HepG2 (cell line): ENCODE data around the gene SPI1. TPM values are rescaled to one million over a fixed set of nuclear protein-coding genes. Genes with fewer than 3 reads are reported as not detected.
A peak's percentile ranks its signal among the peaks of the same experiment; 100 is the strongest.

Experiments
- ATAC-seq: fragments of 200-7000 bp; cut with Tn5 transposase; 3 replicates; pipeline ENCODE4 v1.9.1; 2020; ENCODE audit warnings: mild to moderate bottlenecking, moderate library complexity
- BruUV-seq: library from RNA; stranded (reverse); fragments of 400-500 nt; replicated peaks from 2 replicates; lab custom pipeline; 2021; lab: Mats Ljungman, UMichigan
- CTCF ChIA-PET: fragments of 300-600 bp; formaldehyde crosslinking; extraction: SDS; loops from one replicate; lab custom pipeline; 2021; ENCODE audit warnings: low total read pairs, inconsistent platforms, low intra/inter-chr PET ratio; lab: Yijun Ruan, JAX
- POLR2A ChIA-PET: fragments of 350-600 bp; sonication (Branson Sonifier 250); formaldehyde crosslinking; loops from one replicate; lab custom pipeline; 2020; ENCODE audit warnings: antibody characterized with exemption, inconsistent platforms; lab: Yijun Ruan, JAX
- DNase-seq: peaks from one replicate; pipeline ENCODE4 v3.0.0-alpha.2; 2015; ENCODE audit warnings: low spot score
- FAIRE-seq: peaks from 3 replicates; lab custom pipeline; 2011; peaks lifted over from hg19 to GRCh38; lab: Jason Lieb, UNC
- H2AFZ ChIP-seq: one replicate; pipeline ENCODE4 v1.6.1; 2011; ENCODE audit warnings: low read length, inconsistent platforms
- H3K27ac ChIP-seq: fragments of 300-600 bp; 3 replicates; pipeline ENCODE4 v1.8.0; 2011; ENCODE audit warnings: mixed run types, mild to moderate bottlenecking, mixed read lengths, low read length, inconsistent platforms; ENCODE audit not compliant: insufficient read depth; ENCODE audit errors: extremely low read length
- H3K27me3 ChIP-seq, 2 experiments: fragments of 200-600 bp in 1 of 2; 2 replicates in 1 of 2; 3 replicates in 1 of 2; pipeline versions ENCODE4 v1.6.0 to v1.8.0; 2011; ENCODE audit warnings: low read length in 2 of 2, mild to moderate bottlenecking in 2 of 2, moderate library complexity in 2 of 2, inconsistent platforms in 1 of 2; ENCODE audit not compliant: insufficient read depth in 2 of 2, control insufficient read depth in 1 of 2
- H3K36me3 ChIP-seq, 2 experiments: fragments of 200-600 bp in 1 of 2; replicated peaks in 1 of 2; 2 replicates in 1 of 2; 3 replicates in 1 of 2; pipeline versions ENCODE4 v1.5.1 to v1.8.0; 2011; ENCODE audit warnings: low read length in 2 of 2, inconsistent platforms in 1 of 2; ENCODE audit not compliant: insufficient read depth in 2 of 2, control insufficient read depth in 1 of 2
- H3K4me1 ChIP-seq: 2 replicates; pipeline ENCODE4 v1.5.1; 2012; ENCODE audit warnings: low read length, inconsistent platforms; ENCODE audit not compliant: insufficient read depth
- H3K4me2 ChIP-seq: 2 replicates; pipeline ENCODE4 v1.6.0; 2011; ENCODE audit warnings: low read depth, low read length, inconsistent platforms
- H3K4me3 ChIP-seq, 3 experiments: fragments of 200-600 bp in 1 of 3; sonication (generic), shearing (Covaris generic) in 1 of 3; replicated peaks in 1 of 3; 2 replicates each; pipeline ENCODE4 v1.5.1; 2011 to 2016; ENCODE audit warnings: low read length in 3 of 3, inconsistent platforms in 2 of 3, low read depth in 2 of 3, mild to moderate bottlenecking in 2 of 3, control low read depth in 1 of 3, mixed read lengths in 1 of 3; ENCODE audit not compliant: insufficient read depth in 1 of 3
- H3K79me2 ChIP-seq: one replicate; pipeline ENCODE4 v1.6.1; 2011; ENCODE audit warnings: low read length, inconsistent platforms; ENCODE audit not compliant: insufficient read depth
- H3K9ac ChIP-seq: 2 replicates; pipeline ENCODE4 v1.6.0; 2011; ENCODE audit warnings: mild to moderate bottlenecking, low read depth, low read length, inconsistent platforms; ENCODE audit not compliant: insufficient read depth
- H3K9me3 ChIP-seq: 2 replicates; pipeline ENCODE4 v1.5.1; 2012; ENCODE audit warnings: mild to moderate bottlenecking, low read length
- H4K20me1 ChIP-seq: 2 replicates; pipeline ENCODE4 v1.6.0; 2011; ENCODE audit warnings: inconsistent platforms, mild to moderate bottlenecking, low read length, moderate library complexity; ENCODE audit not compliant: insufficient read depth
- PLRG1 ChIP-seq: fragments of 450-650 bp; conservative IDR thresholded peaks from 2 replicates; pipeline ENCODE4 v1.6.1; 2016
- PLSCR1 ChIP-seq: sonication (generic); formaldehyde crosslinking; IDR thresholded peaks from 2 replicates; pipeline ENCODE4 v1.5.0; 2020; ENCODE audit warnings: missing genetic modification reagents, mild to moderate bottlenecking, borderline replicate concordance
- TRIM22 ChIP-seq: fragments of 450-650 bp; IDR thresholded peaks from 2 replicates; pipeline ENCODE4 v1.6.1; 2017
- ZFP36L2 ChIP-seq: sonication (generic); formaldehyde crosslinking; IDR thresholded peaks from 2 replicates; pipeline ENCODE4 v1.4.0; 2020; ENCODE audit warnings: missing genetic modification reagents
- ZNF296 ChIP-seq: sonication (generic); formaldehyde crosslinking; conservative IDR thresholded peaks from 2 replicates; pipeline ENCODE4 v1.5.0; 2020; ENCODE audit warnings: mild to moderate bottlenecking, missing genetic modification reagents
- ZNF431 ChIP-seq: sonication (generic); formaldehyde crosslinking; IDR thresholded peaks from 2 replicates; pipeline ENCODE4 v1.9.0; 2022; ENCODE audit warnings: missing genetic modification reagents, low read depth, mild to moderate bottlenecking, borderline replicate concordance
- ZNF512 ChIP-seq: sonication (generic); formaldehyde crosslinking; IDR thresholded peaks from 2 replicates; pipeline ENCODE4 v1.4.0; 2020; ENCODE audit warnings: mild to moderate bottlenecking, missing genetic modification reagents
- ZSCAN29 ChIP-seq: sonication (generic); formaldehyde crosslinking; conservative IDR thresholded peaks from 2 replicates; pipeline ENCODE4 v1.4.0; 2020; ENCODE audit warnings: mild to moderate bottlenecking, missing genetic modification reagents
- WGBS: methylation state at CpG from one replicate; pipeline ENCODE4 v1.1.6; 2017; ENCODE audit warnings: low lambda C conversion rate; 5-methylcytosine and 5-hydroxymethylcytosine counted together
- in situ Hi-C: cut with HindIII; loops from 2 replicates; pipeline ENCODE4 v1.10.0; 2017; ENCODE audit warnings: low pct_unique_long_range_greater_than_20kb; ENCODE audit not compliant: extremely low pct_ligation_motif_present
- intact Hi-C: fragments of 100-400 bp; cut with micrococcal nuclease; formaldehyde crosslinking; loops from one replicate; pipeline ENCODE4 v1.10.0; 2022; ENCODE audit not compliant: unreplicated experiment
- polyA plus RNA-seq, 8 experiments: library from polyadenylated mRNA; depleted of rRNA in 3 of 8; stranded (reverse) in 7 of 8; unstranded in 1 of 8; fragments of >200 nt; fragmentation: Illumina TruSeq in 4 of 8; extraction: Trizol in 4 of 8; gene quantifications; 2 replicates each; pipeline versions ENCODE4 v1.2.1 to v1.2.3, GENCODE V29; 2011 to 2016; ENCODE audit warnings: low read depth in 4 of 8, missing spikeins in 1 of 8, mixed read lengths in 1 of 8; ENCODE audit not compliant: insufficient read depth in 1 of 8
- total RNA-seq, 5 experiments: library from RNA; depleted of rRNA; stranded (reverse); fragments of >200 nt; fragmentation: Illumina TruSeq; extraction: Trizol; gene quantifications; 2 replicates each; pipeline ENCODE4 v1.2.3, GENCODE V29; 2016; ENCODE audit warnings: low read depth in 1 of 5
- TF ChIP-seq, protein P1 (sequence below), 2 experiments: sonication (generic) in 1 of 2; formaldehyde crosslinking in 1 of 2; IDR thresholded peaks; 2 replicates each; pipeline versions ENCODE4 v1.6.1 to v1.9.0; 2014 to 2022; ENCODE audit warnings: antibody characterized with exemption in 1 of 2, borderline replicate concordance in 1 of 2, inconsistent platforms in 1 of 2, low read depth in 1 of 2, missing genetic modification reagents in 1 of 2
- TF ChIP-seq, protein P2 (sequence below): sonication (generic); formaldehyde crosslinking; IDR thresholded peaks from 2 replicates; pipeline ENCODE4 v1.5.0; 2020; ENCODE audit warnings: mild to moderate bottlenecking, missing genetic modification reagents

SPI1 gene
- total and polyA plus RNA-seq, 2 of the 13 experiments (the other 11 are each of a cell fraction or from before 2014, with no cell fraction given) = not detected

DNA sequence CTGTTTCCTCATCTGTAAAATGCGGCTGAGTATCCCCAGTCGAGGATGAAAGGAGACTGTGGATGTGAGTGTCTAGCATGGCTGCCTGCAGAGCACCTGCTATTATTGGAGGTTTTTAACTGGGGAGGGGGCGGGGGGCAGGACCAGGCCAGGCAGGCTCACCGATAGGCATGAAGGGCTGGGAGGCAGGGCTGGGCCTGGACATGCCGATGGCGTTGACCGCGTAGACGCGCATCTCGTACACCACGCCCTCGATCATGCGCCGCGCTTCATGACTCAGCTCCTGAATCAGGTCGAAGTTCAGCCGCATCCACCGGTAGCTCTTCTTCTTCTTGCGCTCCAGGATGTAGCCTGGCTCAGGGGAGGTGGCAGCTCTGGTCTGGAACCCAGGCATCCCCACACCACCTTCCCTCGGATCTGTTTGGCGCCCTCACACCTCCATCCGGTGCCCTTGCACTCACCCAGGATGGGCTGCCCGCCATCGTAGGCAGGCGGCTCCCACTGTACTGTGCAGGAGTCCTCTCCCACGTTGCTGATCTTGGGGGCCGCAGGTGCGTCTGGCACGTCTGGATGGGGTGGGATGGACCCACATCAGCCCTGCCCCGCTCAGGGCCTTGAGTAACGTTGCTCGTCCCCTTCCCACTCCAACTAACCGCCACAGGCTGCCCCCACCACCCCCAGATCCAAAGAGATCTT is 41.0 kb downstream of the SPI1 start:
- H3K4me1 ChIP-seq = peaks cover 16% of the 10 kb centered on the region
- no peak for FAIRE-seq
- no peak overlapping the region for H3K9ac ChIP-seq
- H3K4me2 ChIP-seq = no peak overlapping the region
- no peak for DNase-seq
- no peaks in the 10 kb centered on the region for H3K9me3 ChIP-seq
- no TSS peak for BruUV-seq
- CTCF ChIA-PET = no interaction called here
- H2AFZ ChIP-seq = no peak overlapping the region
- H3K36me3 ChIP-seq = no peaks in the 10 kb centered on the region
- peaks cover 6 to 31% of the 10 kb centered on the region in 2 experiments; a peak in 4 of 5 replicates for H3K27me3 ChIP-seq
- intact Hi-C loops = no loop called here
- 52% methylated on average over 17 of the region's 34 CpGs for WGBS
- in situ Hi-C loops = no loop called here
- ATAC-seq = no peak
- POLR2A ChIA-PET = no interaction called here
- H3K27ac ChIP-seq = no peak overlapping the region
- H3K79me2 ChIP-seq = no peaks in the 10 kb centered on the region
- H4K20me1 ChIP-seq = no peaks in the 10 kb centered on the region
- no peak overlapping the region for H3K4me3 ChIP-seq
- TF ChIP-seq ZNF431 (CRISPR knock-in tag) = no peak
- TF ChIP-seq ZFP36L2 = no peak
- no peak for TF ChIP-seq ZNF512 (CRISPR knock-in tag)
- TF ChIP-seq ZNF296 (CRISPR knock-in tag) = no peak
- TF ChIP-seq, protein P1, sequence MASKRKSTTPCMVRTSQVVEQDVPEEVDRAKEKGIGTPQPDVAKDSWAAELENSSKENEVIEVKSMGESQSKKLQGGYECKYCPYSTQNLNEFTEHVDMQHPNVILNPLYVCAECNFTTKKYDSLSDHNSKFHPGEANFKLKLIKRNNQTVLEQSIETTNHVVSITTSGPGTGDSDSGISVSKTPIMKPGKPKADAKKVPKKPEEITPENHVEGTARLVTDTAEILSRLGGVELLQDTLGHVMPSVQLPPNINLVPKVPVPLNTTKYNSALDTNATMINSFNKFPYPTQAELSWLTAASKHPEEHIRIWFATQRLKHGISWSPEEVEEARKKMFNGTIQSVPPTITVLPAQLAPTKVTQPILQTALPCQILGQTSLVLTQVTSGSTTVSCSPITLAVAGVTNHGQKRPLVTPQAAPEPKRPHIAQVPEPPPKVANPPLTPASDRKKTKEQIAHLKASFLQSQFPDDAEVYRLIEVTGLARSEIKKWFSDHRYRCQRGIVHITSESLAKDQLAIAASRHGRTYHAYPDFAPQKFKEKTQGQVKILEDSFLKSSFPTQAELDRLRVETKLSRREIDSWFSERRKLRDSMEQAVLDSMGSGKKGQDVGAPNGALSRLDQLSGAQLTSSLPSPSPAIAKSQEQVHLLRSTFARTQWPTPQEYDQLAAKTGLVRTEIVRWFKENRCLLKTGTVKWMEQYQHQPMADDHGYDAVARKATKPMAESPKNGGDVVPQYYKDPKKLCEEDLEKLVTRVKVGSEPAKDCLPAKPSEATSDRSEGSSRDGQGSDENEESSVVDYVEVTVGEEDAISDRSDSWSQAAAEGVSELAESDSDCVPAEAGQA (IDR thresholded peaks at IDR 0.05; ENCODE audit: low read depth) = 0 out of 2 replicates have a peak, but pooled peaks have one; percentile 12
- TF ChIP-seq, protein P1 (CRISPR knock-in tag; IDR thresholded peaks at IDR 0.05; ENCODE audit: borderline replicate concordance) = no peak
- TF ChIP-seq ZSCAN29 (CRISPR knock-in tag) = 0 out of 2 replicates have a peak, but pooled peaks have one; percentile 32
- TF ChIP-seq PLRG1 = no peak
- TF ChIP-seq TRIM22 = no peak
- TF ChIP-seq PLSCR1 (CRISPR knock-in tag) = no peak
- TF ChIP-seq, protein P2, sequence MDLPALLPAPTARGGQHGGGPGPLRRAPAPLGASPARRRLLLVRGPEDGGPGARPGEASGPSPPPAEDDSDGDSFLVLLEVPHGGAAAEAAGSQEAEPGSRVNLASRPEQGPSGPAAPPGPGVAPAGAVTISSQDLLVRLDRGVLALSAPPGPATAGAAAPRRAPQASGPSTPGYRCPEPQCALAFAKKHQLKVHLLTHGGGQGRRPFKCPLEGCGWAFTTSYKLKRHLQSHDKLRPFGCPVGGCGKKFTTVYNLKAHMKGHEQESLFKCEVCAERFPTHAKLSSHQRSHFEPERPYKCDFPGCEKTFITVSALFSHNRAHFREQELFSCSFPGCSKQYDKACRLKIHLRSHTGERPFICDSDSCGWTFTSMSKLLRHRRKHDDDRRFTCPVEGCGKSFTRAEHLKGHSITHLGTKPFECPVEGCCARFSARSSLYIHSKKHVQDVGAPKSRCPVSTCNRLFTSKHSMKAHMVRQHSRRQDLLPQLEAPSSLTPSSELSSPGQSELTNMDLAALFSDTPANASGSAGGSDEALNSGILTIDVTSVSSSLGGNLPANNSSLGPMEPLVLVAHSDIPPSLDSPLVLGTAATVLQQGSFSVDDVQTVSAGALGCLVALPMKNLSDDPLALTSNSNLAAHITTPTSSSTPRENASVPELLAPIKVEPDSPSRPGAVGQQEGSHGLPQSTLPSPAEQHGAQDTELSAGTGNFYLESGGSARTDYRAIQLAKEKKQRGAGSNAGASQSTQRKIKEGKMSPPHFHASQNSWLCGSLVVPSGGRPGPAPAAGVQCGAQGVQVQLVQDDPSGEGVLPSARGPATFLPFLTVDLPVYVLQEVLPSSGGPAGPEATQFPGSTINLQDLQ (CRISPR knock-in tag) = no peak
